MCF 10A (cell line): ENCODE measurements around the gene STAMBPL1. TPM values are rescaled to one million over a fixed set of nuclear protein-coding genes. Genes with fewer than 3 reads are reported as not detected.

Source experiments
- BruUV-seq: library from RNA; stranded (reverse); fragments of 400-500 nt; replicated peaks from 2 replicates; lab custom pipeline; 2021; lab: Mats Ljungman, UMichigan
- CTCF ChIA-PET: fragments of 300-600 bp; sonication (Branson Sonifier 250); formaldehyde crosslinking; extraction: SDS; loops from one replicate; lab custom pipeline; 2021; ENCODE audit warnings: antibody characterized with exemption, inconsistent platforms; lab: Yijun Ruan, JAX
- POLR2A ChIA-PET: fragments of 300-600, 350-650 bp; sonication (Branson Sonifier 250); formaldehyde crosslinking; extraction: SDS; loops from one replicate; lab custom pipeline; 2020; ENCODE audit warnings: antibody characterized with exemption, inconsistent platforms; lab: Yijun Ruan, JAX
- DNase-seq: peaks from one replicate; pipeline ENCODE4 v3.0.0-alpha.2; 2018; ENCODE audit not compliant: unreplicated experiment
- H3K27ac Mint-ChIP-seq: one replicate; pipeline ENCODE4 v1.8.0; 2022; ENCODE audit warnings: mild to moderate bottlenecking, low read depth, mixed read lengths; ENCODE audit not compliant: unreplicated experiment
- H3K27me3 Mint-ChIP-seq: one replicate; pipeline ENCODE4 v1.8.0; 2022; ENCODE audit warnings: mixed read lengths; ENCODE audit not compliant: insufficient read depth, unreplicated experiment
- H3K36me3 Mint-ChIP-seq: one replicate; pipeline ENCODE4 v1.8.0; 2022; ENCODE audit warnings: mild to moderate bottlenecking, moderate library complexity, mixed read lengths; ENCODE audit not compliant: insufficient read depth, unreplicated experiment
- H3K4me1 Mint-ChIP-seq: one replicate; pipeline ENCODE4 v1.8.0; 2022; ENCODE audit warnings: mixed read lengths; ENCODE audit not compliant: insufficient read depth, unreplicated experiment
- H3K4me3 Mint-ChIP-seq: one replicate; pipeline ENCODE4 v1.8.0; 2022; ENCODE audit warnings: mild to moderate bottlenecking, moderate library complexity, mixed read lengths; ENCODE audit not compliant: unreplicated experiment
- H3K9me3 Mint-ChIP-seq: one replicate; pipeline ENCODE4 v1.8.0; 2022; ENCODE audit warnings: mixed read lengths; ENCODE audit not compliant: unreplicated experiment
- CTCF ChIP-seq: fragments of 200-600 bp; IDR thresholded peaks from one replicate; pipeline ENCODE4 v1.8.0; 2022; ENCODE audit warnings: antibody characterized with exemption, mild to moderate bottlenecking; ENCODE audit not compliant: unreplicated experiment
- intact Hi-C: fragments of 100-400 bp; cut with micrococcal nuclease; formaldehyde crosslinking; loops from 2 replicates; pipeline ENCODE4 v1.14.1; 2022
- total RNA-seq: library from RNA; stranded (reverse); gene quantifications from 2 replicates; pipeline ENCODE4 v1.2.3, GENCODE V29; 2022

STAMBPL1 gene
- total RNA-seq, 1 experiment from 2014 or later = 29.2 TPM

DNA sequence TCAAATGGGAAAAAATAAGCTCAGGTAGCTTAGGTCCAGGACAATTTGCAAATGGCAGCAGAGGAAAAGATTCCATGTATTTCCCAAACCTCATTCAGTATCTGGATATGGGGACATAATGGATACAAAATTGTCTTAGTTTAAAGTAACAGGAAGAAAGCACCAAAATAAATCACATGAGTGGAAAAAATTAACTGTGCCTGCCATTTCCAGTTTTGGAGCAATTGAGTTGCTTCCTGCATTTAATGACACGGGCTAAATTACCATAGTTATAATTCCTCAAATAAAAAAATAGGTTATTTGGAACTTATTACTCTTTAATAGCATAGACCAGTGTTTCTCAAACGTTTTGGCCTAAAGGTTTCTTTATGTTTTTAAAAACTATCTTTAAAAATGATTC is 6.3 kb upstream of the STAMBPL1 start:
- Mint-ChIP-seq H3K9me3 (no peaks in the 10 kb centered on the region), H3K4me1 (no peaks in the 10 kb centered on the region), H3K27ac (no peak overlapping the region), H3K36me3 (no peaks in the 10 kb centered on the region), H3K4me3 (no peak overlapping the region), H3K27me3 (no peaks in the 10 kb centered on the region)
- ChIA-PET CTCF (interaction anchor here (0.6 to 2.0 kb wide), 5 partner anchors 37 to 306 kb away, joined by 3 to 10 read pairs (median 3); no protein-coding TSS in a partner anchor), POLR2A (interaction anchor here (0.6 to 0.8 kb wide), 3 partner anchors 21 to 927 kb away, joined by 3 read pairs; partner anchors contain the start of gene IFIT3)
- no TSS peak for BruUV-seq
- DNase-seq = no peak
- no peak for TF ChIP-seq CTCF
- intact Hi-C loops = no loop called here

DNA sequence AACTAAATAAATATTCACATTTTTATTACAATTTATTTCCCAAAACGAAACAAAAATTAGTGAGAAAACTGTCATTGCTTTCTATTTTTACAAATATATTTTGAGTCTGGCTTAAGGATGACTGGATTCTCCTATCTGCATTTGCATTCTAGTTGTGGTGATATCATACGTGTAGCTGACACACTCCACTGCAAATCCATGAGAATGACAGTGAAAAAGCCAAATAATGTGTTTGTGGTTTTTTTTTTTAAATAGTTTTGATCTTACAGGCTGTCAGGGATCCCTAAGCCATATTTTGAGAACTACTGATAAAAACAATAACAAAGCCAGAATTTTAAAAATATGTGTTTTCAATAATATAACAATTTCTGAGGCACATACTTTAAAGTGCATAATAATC is 5.8 kb upstream of the STAMBPL1 start:
- POLR2A ChIA-PET = interaction anchor here (0.8 kb wide), 1 partner anchor 21 kb away, joined by 3 read pairs; no protein-coding TSS in a partner anchor
- H3K4me1 Mint-ChIP-seq = peaks cover under 1% of the 10 kb centered on the region
- CTCF ChIA-PET = interaction anchor here (0.6 to 2.0 kb wide), 4 partner anchors 37 to 114 kb away, joined by 3 to 10 read pairs (median 4); no protein-coding TSS in a partner anchor

DNA sequence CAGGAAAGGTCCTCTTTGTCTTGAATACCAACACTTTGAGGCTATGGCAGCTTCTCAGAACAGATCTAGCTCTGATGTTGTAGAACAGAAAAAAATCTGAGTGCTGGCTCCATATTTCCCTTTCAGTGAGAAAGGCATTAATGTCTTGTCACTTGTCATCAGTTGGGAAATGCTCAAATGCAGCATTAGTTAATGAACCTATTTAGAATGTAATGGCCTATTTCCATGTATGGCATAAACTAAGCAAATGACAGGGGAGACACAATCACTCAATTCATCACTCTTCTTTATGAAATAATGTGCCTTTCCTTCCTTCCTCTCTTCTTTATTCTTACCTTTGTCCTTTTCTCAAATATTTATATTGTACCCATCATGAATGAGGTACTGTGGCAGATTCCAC is 5.0 kb upstream of the STAMBPL1 start:
- ChIA-PET CTCF (interaction anchor here (1.1 to 2.0 kb wide), 3 partner anchors 38 to 59 kb away, joined by 3 to 10 read pairs (median 4); no protein-coding TSS in a partner anchor), POLR2A (no interaction called here)
- Mint-ChIP-seq H3K9me3 (no peaks in the 10 kb centered on the region), H3K4me1 (peaks cover 6% of the 10 kb centered on the region), H3K4me3 (no peak overlapping the region), H3K36me3 (no peaks in the 10 kb centered on the region), H3K27ac (no peak overlapping the region), H3K27me3 (no peaks in the 10 kb centered on the region)
- BruUV-seq = no TSS peak
- no peak for TF ChIP-seq CTCF
- intact Hi-C loops = no loop called here
- no peak for DNase-seq

More for the DNA sequence above, 5.8 kb upstream of the STAMBPL1 start:
- Mint-ChIP-seq H3K27me3 (no peaks in the 10 kb centered on the region), H3K9me3 (no peaks in the 10 kb centered on the region), H3K36me3 (no peaks in the 10 kb centered on the region), H3K27ac (no peak overlapping the region), H3K4me3 (no peak overlapping the region)
- no peak for TF ChIP-seq CTCF
- DNase-seq = no peak
- BruUV-seq = no TSS peak
- intact Hi-C loops = no loop called here

DNA sequence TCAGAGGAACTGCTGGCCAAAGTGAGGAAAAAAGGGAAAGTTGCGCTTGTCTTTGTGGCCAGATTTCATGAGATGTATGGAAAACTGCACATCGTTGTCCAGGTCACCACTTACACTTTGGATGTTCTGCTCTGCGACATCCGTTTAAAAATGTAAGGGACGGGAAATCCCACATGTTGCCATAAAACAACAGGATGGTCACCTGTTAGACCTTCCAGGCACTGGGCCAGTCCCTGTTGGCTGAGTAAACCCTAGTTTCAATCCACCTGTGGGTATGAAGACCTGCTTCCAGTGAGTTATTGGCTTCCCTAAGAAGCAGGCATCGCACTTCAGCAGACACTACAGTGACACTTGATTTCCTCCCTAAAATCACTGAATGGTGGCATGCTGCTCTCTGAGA is 2.7 kb upstream of the STAMBPL1 start:
- Mint-ChIP-seq H3K27ac (no peak overlapping the region), H3K4me3 (no peak overlapping the region), H3K9me3 (no peaks in the 10 kb centered on the region), H3K27me3 (no peaks in the 10 kb centered on the region), H3K36me3 (no peaks in the 10 kb centered on the region), H3K4me1 (peaks cover 9% of the 10 kb centered on the region)
- no TSS peak for BruUV-seq
- intact Hi-C loops = no loop called here
- no peak for TF ChIP-seq CTCF
- ChIA-PET POLR2A (interaction anchor here (0.6 to 1.3 kb wide), 2 partner anchors 26 to 56 kb away, joined by 3 read pairs; no protein-coding TSS in a partner anchor), CTCF (interaction anchor here (0.5 to 1.8 kb wide), 3 partner anchors 14 to 57 kb away, joined by 3 to 7 read pairs (median 6); no protein-coding TSS in a partner anchor)
- DNase-seq = no peak
